Smooth muscle cell (in vitro differentiated cells): ENCODE data around the gene HK1. TPM values are rescaled to one million over a fixed set of nuclear protein-coding genes. Genes with fewer than 3 reads are reported as not detected.
"Not testable (repeated sequence)": the region's sequence is repeated elsewhere in the genome, so short reads cannot be mapped to it uniquely, and the experiment has no call there.

Experiments
- DNase-seq: peaks from one replicate; lab custom pipeline; 2025; ENCODE audit not compliant: unreplicated experiment; lab: John Stamatoyannopoulos, UW
- H2AFZ ChIP-seq: fragments of 200-600 bp; sonication (generic); 2 replicates; pipeline ENCODE4 v1.6.0; 2016; ENCODE audit warnings: antibody characterized with exemption, low read depth, mild to moderate bottlenecking
- H3F3A ChIP-seq: fragments of 200-600 bp; sonication (generic); 2 replicates; pipeline ENCODE4 v1.6.0; 2017; ENCODE audit warnings: antibody characterized with exemption, low read depth
- H3K27ac ChIP-seq: fragments of 200-600 bp; sonication (generic); 2 replicates; pipeline ENCODE4 v1.5.1; 2016; ENCODE audit warnings: low read depth, mild to moderate bottlenecking
- H3K27me3 ChIP-seq: fragments of 200-600 bp; sonication (generic); 2 replicates; pipeline ENCODE4 v1.6.1; 2016; ENCODE audit warnings: low read depth, mild to moderate bottlenecking
- H3K36me3 ChIP-seq: fragments of 200-600 bp; sonication (generic); 2 replicates; pipeline ENCODE4 v1.5.1; 2016; ENCODE audit warnings: low read depth
- H3K4me1 ChIP-seq: fragments of 200-600 bp; sonication (generic); 2 replicates; pipeline ENCODE4 v1.5.1; 2016; ENCODE audit warnings: low read depth
- H3K4me2 ChIP-seq: fragments of 200-600 bp; sonication (generic); 2 replicates; pipeline ENCODE4 v1.6.0; 2016; ENCODE audit warnings: mild to moderate bottlenecking
- H3K4me3 ChIP-seq: fragments of 200-600 bp; sonication (generic); 2 replicates; pipeline ENCODE4 v1.5.1; 2016; ENCODE audit warnings: mild to moderate bottlenecking
- H3K79me2 ChIP-seq: fragments of 200-600 bp; sonication (generic); 2 replicates; pipeline ENCODE4 v1.6.0; 2016; ENCODE audit warnings: low read depth, mild to moderate bottlenecking
- H3K9ac ChIP-seq: fragments of 200-600 bp; sonication (generic); 2 replicates; pipeline ENCODE4 v1.6.0; 2016; ENCODE audit warnings: low read depth
- H3K9me3 ChIP-seq: fragments of 200-600 bp; sonication (generic); replicated peaks from 2 replicates; pipeline ENCODE4 v1.5.1; 2016; ENCODE audit warnings: low read depth
- H4K20me1 ChIP-seq: fragments of 200-600 bp; sonication (generic); 2 replicates; pipeline ENCODE4 v1.6.0; 2016; ENCODE audit warnings: low read depth
- WGBS: methylation state at CpG from one replicate; pipeline ENCODE4 v1.1.7; 2016; ENCODE audit warnings: low lambda C conversion rate; 5-methylcytosine and 5-hydroxymethylcytosine counted together
- polyA plus RNA-seq: library from polyadenylated mRNA; unstranded; fragments of >200 nt; fragmentation: Nextera tagmentation; extraction: Ambion mirVana; gene quantifications from 2 replicates; pipeline ENCODE4 v1.2.1, GENCODE V29; 2016
- total RNA-seq: library from RNA; depleted of rRNA; stranded (reverse); fragments of >200 nt; gene quantifications from 2 replicates; pipeline ENCODE4 v1.2.3, GENCODE V29; 2014
- TF ChIP-seq, protein P1 (sequence below): fragments of 200-600 bp; sonication (generic); IDR thresholded peaks from 2 replicates; pipeline ENCODE4 v1.5.1; 2017; ENCODE audit warnings: borderline replicate concordance, mild to moderate bottlenecking, antibody characterized with exemption; ENCODE audit not compliant: insufficient read depth, poor library complexity, severe bottlenecking

Gene HK1
- total and polyA plus RNA-seq, 2 experiments from 2014 or later = 62.7 to 123 TPM

DNA sequence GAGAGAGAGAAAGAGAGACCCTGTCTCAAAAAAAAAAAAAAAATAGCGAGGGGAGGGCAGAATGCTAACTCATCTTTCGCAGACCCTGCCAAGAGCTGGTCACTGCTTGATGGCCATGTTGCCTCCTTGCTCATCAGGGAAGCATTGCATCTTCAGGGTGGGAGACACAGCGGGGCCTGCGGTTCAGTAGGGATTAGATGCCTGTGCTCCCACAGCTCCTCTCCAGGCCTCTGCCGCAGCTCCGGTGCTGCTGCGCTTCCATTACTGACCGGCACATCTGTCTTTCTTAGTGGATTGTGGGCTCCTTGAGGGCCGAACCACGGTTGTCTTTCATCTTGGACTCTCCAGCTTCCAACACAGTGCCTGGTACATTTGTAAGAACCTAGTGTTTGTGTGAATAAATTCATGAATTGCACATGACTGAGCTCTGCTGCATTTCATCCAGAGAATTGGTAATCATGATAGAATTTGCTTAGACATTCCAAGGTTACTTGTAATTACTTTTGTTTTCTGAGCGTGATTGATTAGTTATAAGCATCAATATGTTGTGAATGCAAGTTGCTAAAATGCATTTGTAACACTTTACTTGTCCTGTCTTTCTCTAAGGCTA lies 16.8 kb downstream of the HK1 start:
- no peak overlapping the region for H2AFZ ChIP-seq
- no peaks in the 10 kb centered on the region for H4K20me1 ChIP-seq
- H3K9ac ChIP-seq = no peak overlapping the region
- no peak overlapping the region for H3K27ac ChIP-seq
- no peaks in the 10 kb centered on the region for H3K79me2 ChIP-seq
- H3K4me2 ChIP-seq = no peak overlapping the region
- TF ChIP-seq, protein P1, sequence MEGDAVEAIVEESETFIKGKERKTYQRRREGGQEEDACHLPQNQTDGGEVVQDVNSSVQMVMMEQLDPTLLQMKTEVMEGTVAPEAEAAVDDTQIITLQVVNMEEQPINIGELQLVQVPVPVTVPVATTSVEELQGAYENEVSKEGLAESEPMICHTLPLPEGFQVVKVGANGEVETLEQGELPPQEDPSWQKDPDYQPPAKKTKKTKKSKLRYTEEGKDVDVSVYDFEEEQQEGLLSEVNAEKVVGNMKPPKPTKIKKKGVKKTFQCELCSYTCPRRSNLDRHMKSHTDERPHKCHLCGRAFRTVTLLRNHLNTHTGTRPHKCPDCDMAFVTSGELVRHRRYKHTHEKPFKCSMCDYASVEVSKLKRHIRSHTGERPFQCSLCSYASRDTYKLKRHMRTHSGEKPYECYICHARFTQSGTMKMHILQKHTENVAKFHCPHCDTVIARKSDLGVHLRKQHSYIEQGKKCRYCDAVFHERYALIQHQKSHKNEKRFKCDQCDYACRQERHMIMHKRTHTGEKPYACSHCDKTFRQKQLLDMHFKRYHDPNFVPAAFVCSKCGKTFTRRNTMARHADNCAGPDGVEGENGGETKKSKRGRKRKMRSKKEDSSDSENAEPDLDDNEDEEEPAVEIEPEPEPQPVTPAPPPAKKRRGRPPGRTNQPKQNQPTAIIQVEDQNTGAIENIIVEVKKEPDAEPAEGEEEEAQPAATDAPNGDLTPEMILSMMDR = no peak
- no peaks in the 10 kb centered on the region for H3K27me3 ChIP-seq
- DNase-seq = no peak
- H3K4me1 ChIP-seq = no peaks in the 10 kb centered on the region
- no peaks in the 10 kb centered on the region for H3K36me3 ChIP-seq
- 85% methylated on average over 11 of the region's 11 CpGs for WGBS
- no peaks in the 10 kb centered on the region for H3F3A ChIP-seq
- H3K9me3 ChIP-seq = no peaks in the 10 kb centered on the region
- H3K4me3 ChIP-seq = no peak overlapping the region

- no peak overlapping the region for H3K9ac ChIP-seq
- H3F3A ChIP-seq = no peaks in the 10 kb centered on the region
- no peak overlapping the region for H2AFZ ChIP-seq
- no peaks in the 10 kb centered on the region for H3K4me1 ChIP-seq
- no peaks in the 10 kb centered on the region for H3K79me2 ChIP-seq
- H3K27me3 ChIP-seq = no peaks in the 10 kb centered on the region
- H3K36me3 ChIP-seq = no peaks in the 10 kb centered on the region
- no peak overlapping the region for H3K4me2 ChIP-seq
- no peak overlapping the region for H3K27ac ChIP-seq
- H4K20me1 ChIP-seq = no peaks in the 10 kb centered on the region
- TF ChIP-seq, protein P1 = no peak
- no peaks in the 10 kb centered on the region for H3K9me3 ChIP-seq
- H3K4me3 ChIP-seq = no peak overlapping the region
- DNase-seq = no peak
- 89% methylated on average over 3 of the region's 3 CpGs for WGBS
Measured at GRCh38 chr10:69303632-69304051, 25.3 kb downstream of the HK1 start.

GRCh38 chr10:69306421-69306820 lies 28.1 kb downstream of the HK1 start:
- Histone ChIP-seq H3K4me3 (no peak overlapping the region), H3K27ac (no peak overlapping the region), H3K27me3 (no peaks in the 10 kb centered on the region), H3F3A (no peaks in the 10 kb centered on the region), H3K9me3 (no peaks in the 10 kb centered on the region), H4K20me1 (no peaks in the 10 kb centered on the region), H3K4me2 (no peak overlapping the region), H3K79me2 (no peaks in the 10 kb centered on the region), H3K4me1 (no peaks in the 10 kb centered on the region), H3K9ac (no peak overlapping the region), H2AFZ (no peak overlapping the region), H3K36me3 (no peaks in the 10 kb centered on the region)
- 97% methylated on average over 2 of the region's 2 CpGs for WGBS
- TF ChIP-seq, protein P1 = no peak
- no peak for DNase-seq

- Histone ChIP-seq H3K9me3 (no peaks in the 10 kb centered on the region), H3K36me3 (no peaks in the 10 kb centered on the region), H3K79me2 (no peaks in the 10 kb centered on the region), H3K9ac (no peak overlapping the region), H3K4me1 (no peaks in the 10 kb centered on the region), H3F3A (no peaks in the 10 kb centered on the region), H2AFZ (no peak overlapping the region), H3K4me3 (no peak overlapping the region), H3K27ac (no peak overlapping the region), H3K27me3 (no peaks in the 10 kb centered on the region), H4K20me1 (no peaks in the 10 kb centered on the region), H3K4me2 (no peak overlapping the region)
- DNase-seq = no peak
- 98% methylated on average over 4 of the region's 4 CpGs for WGBS
- TF ChIP-seq, protein P1 = no peak
Measured at GRCh38 chr10:69307434-69307833, 29.1 kb downstream of the HK1 start.

DNA sequence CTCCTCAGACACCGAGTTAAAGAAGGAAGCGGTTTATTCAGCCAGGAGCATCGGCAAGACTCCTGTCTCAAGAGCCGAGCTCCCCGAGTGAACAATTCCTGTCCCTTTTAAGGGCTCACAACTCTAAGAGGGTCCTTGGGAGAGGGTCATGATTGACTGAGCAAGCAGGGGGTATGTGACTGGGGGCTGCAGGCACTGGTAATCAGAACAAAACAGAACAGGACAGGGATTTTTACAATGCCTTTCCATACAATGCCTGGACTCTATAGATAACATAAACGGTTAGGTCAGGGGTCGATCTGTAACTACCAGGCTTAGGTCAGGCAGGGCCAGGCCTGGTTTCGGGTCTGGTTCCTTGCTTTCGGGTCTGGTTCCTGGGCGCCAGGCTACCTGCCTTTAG lies 30.0 kb downstream of the HK1 start:
- not testable (repeated sequence) for H3K27ac ChIP-seq, H3K9me3 ChIP-seq, H3K9ac ChIP-seq, H3K79me2 ChIP-seq, H3K4me2 ChIP-seq, H2AFZ ChIP-seq, H3K36me3 ChIP-seq, H4K20me1 ChIP-seq, DNase-seq, H3K27me3 ChIP-seq, H3K4me1 ChIP-seq, H3K4me3 ChIP-seq, H3F3A ChIP-seq
- WGBS = 91% methylated on average over 10 of the region's 10 CpGs
